Measurements from ENCODE around the gene WHAMM.
"Not testable (repeated sequence)": the region's sequence is repeated elsewhere in the genome, so short reads cannot be mapped to it uniquely, and the experiment has no call there.

The WHAMM gene, protein sequence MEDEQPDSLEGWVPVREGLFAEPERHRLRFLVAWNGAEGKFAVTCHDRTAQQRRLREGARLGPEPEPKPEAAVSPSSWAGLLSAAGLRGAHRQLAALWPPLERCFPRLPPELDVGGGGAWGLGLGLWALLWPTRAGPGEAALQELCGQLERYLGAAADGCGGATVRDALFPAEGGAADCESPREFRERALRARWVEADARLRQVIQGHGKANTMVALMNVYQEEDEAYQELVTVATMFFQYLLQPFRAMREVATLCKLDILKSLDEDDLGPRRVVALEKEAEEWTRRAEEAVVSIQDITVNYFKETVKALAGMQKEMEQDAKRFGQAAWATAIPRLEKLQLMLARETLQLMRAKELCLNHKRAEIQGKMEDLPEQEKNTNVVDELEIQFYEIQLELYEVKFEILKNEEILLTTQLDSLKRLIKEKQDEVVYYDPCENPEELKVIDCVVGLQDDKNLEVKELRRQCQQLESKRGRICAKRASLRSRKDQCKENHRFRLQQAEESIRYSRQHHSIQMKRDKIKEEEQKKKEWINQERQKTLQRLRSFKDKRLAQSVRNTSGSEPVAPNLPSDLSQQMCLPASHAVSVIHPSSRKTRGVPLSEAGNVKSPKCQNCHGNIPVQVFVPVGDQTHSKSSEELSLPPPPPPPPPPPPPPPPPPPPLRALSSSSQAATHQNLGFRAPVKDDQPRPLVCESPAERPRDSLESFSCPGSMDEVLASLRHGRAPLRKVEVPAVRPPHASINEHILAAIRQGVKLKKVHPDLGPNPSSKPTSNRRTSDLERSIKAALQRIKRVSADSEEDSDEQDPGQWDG

DNA sequence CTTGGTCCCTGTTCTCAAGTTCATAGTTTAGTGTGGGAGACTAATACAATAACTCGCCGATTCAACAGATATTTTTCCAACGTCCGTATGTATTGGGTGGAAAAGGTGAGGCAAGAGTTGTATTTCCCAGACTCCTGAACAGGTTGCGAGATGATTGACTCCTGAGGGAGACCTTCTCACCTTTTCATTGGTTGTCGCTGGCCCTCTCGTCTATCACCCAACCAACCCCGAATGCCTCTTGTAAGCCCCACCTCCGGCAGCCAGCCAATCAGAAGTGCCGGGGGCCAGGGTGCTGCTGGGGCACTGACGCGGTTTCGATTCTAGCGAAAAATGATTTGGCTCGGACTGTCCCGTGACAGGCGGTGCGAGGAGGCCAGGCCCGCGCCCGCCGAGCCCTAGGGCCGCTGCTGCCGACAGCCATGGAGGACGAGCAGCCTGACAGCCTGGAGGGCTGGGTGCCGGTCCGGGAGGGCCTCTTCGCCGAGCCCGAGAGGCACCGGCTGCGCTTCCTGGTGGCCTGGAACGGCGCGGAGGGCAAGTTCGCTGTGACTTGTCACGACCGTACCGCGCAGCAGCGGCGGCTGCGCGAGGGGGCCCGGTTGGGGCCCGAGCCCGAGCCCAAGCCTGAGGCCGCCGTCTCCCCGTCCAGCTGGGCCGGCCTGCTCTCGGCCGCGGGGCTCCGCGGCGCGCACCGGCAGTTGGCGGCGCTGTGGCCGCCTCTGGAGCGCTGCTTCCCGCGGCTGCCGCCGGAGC is at the start of gene WHAMM:
Gene WHAMM, plus strand, starts transcription at position 321 of the 753 bp plus-strand sequence. Its CDS starts 99 bp downstream, at position 420.
- peak; percentile 84 to 87 for DNase-seq

DNA sequence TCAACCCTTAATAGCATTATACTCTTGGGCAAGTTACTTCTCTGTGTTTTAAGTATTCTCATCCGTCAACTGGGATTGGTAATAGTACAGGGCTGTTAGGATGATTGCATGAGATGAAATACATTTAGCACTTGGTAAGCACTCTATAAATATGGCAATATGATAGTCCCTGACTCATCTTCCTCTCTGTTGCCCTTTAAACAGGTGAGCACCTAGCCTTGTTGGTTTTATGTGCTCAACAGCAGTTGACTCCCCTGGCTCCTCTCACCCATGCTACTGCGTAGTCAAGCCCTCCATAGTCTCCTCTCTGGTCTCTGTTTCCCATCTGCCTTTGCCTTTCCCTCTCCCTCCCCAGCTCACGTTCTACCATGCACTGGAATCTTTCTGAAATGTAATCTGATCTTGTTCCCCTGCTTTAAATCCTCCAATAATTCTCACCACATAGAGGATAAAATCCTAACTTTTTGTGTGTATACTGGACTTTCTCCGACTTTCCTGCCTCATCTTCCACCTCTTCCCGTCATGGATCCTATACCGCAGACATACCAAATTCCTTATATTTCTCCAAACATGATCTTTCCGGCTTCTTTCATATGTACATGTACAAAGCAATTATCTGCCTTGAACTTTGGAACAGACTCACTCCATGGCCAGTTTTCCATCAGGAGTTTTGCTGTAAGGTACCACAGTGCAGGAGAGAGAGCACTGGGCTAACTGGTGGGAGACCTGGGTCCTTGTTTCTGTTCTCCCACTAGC is 45.9 kb upstream of the WHAMM start:
- no peak for DNase-seq

DNA sequence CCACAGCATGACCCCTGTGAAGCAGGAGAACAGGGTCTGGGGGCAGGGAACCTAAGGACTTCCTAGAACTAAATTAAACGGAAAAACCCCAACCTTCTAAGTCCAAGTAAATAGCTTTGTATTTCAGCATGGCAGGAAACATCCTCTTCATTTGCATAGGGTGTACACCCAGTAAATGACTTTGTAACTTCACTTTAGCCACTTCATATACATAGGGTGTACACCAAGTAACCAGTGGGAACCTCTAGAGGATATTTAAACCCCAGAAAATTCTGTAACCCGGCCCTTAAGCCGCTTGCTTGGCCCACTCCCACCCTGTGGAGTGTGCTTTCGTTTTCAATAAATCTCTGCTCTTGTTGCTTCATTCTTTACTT is 45.3 kb upstream of the WHAMM start:
- DNase-seq, result no peak

DNA sequence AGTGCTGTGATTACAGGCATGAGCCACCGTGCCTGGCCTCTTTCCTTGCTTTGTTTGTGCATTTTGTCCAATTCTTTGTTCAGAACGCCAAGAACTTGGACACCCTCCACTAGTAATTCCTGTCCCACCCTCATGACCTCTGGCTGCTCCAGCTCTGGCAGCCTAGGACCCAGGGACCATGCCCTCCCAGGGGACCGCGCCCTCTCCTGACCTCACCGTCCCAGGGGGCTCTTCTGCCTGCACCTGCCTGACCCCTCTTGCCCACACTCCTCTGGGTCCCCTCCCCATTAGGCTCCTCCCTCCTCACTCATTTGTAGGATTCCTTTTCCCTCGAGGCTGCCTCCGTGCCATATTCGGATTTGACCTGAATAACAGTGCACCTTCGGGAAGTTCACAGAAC is 44.7 kb upstream of the WHAMM start:
- no peak for DNase-seq

DNA sequence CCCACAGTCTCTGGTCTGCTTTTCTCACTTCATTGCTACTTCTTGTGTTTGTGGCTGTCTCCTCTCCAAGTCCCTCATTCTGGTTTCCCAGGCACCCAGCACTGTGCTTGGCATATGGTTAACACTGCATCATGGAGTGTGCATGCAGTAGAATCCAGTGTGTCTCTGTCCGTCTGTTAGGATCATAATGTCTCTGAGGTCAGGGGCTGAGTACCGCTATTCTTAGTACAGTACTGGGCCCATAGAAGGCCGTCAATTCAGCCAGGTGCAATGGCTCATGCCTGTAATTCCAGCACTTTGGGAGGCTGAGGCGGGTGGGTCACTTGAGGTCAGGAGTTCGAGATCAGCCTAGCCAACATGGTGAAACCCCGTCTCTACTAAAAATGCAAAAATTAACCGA is 43.2 kb upstream of the WHAMM start:
- DNase-seq, result not testable (repeated sequence)

DNA sequence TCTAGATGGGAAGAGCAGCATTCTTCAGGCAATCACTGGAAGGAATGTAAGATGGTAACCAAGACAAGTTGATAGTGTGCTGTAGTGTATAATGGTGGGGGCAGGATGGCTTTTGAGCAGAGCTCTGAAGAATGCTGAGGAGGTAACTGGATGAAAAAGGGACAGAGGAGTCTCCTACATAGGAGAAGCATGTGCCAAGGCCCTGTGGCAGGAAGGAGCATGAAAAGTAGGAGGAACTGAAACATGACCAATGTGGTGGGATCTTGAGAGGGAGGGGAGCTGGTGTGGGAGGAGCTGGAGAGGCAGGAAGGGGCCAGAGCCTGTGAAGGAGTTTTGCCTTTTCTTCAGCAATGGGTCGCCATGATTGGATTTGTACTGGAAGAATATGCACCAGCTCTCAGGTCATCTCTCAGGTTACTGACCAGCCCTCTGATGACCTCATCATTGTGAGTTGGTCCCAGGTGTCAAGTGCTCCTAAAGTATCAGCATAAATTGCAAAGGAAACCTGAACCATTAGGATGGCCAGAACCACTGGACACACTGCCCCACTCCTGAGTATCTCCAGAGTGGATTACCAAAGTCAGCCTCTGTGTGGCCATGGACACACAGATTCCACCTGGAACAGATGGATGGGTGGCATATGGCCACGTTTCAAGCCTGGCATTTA is 42.1 kb upstream of the WHAMM start:
- no peak for DNase-seq

DNA sequence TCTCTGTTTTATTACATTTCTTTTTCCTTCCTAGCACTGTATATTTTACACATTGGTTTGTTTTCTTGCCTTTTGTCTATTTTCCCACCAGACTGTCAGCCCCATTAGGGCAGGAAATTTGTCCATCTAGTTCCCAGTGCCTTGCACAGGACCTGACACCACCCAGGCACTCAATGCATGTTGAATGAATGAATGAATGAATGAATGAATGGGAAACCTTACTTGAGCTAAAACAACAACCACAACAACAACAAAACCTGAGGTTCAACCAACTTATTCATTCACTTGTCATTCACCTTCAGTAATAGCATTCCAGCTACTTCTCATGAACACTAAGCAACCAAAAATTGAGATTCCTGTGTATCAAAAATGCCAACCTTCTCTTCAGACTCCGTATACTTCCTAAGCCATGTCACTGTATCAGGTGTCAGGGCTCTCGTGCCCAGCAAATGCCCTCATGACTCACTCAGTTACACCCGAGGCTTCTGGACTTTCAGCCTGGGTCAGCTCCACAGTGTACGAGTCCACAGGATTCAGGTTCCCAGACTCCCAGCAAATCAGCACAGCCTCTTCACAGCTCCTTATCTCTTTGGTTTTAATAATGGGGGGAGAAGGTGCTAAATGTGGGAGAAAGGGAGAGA is 40.9 kb upstream of the WHAMM start:
- no peak for DNase-seq

DNA sequence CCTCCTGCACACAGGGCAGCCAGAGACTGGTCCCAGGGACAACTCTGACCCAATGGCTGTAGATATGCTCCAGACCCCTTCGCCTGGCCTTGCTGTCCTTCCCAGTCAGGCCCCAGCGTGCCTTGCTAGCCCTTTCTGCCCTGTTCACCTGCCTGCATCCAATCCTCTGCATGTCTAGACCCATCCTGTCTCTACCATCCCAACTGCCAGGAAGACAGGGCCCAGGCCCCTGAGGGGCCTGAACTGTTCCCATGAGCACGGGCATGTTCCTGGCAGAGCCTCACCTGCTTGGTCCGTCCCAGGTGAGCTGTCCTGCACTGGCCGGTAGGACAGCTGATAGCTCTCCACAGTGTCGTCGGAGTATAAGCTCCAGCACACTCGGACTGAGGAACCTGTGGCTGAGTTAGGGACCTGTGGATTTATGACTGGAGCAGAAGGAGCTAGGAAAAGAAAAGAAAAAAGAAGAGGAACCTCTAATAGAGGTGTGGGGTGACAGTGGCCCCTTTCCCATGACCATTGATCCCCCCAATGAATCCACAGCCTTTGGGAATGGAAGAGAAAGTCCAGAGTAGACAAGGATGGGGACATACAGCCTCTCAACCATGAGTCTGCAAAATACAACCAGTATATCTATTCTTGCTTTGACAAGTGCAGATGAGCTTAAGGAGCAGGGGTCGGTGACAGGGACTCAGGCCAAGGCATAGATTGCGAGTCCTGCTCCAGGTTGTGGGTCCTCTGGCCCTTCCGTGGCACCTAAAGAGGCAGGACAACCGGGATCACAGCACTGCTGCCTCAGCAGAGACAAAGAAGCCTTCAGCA is 37.4 kb upstream of the WHAMM start:
- no peak for DNase-seq

DNA sequence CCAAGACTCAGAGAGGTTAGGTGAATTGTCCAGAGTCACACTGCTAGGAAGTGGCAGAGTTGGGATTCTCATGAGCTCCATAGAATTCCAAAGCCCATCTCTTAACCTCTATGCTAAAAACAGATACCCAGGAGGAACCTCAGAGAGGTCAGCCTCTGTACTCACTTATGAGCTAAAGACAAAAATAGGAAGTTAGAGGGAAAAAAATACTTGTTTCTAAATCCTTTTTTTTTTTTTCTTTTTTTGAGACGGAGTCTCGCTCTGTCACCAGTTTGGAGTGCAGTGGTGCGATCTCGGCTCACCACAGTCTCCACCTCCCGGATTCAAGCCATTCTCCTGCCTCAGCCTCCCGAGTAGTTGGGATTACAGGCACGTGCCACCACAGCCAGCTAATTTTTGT is 34.9 kb upstream of the WHAMM start:
- no peak for DNase-seq

DNA sequence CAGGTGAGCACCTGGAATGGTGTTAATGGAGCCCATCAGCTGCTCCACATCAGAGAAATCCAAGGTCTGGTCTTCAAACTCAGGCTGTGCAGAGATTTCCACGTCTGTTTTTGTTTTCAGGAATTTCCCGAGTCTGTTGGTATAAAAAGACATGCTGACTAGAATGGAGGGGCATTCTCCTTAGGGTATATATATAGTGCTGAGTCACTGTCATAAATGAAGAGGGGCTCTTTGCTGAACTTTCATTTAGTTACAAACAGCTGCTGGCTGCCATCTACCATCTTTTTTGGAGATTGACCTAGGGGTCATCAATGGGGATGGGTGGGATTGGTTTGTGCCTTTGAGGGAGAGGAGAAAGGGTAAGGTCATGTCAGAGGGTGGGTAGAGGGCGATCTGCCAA is 30.7 kb upstream of the WHAMM start:
- no peak for DNase-seq

DNA sequence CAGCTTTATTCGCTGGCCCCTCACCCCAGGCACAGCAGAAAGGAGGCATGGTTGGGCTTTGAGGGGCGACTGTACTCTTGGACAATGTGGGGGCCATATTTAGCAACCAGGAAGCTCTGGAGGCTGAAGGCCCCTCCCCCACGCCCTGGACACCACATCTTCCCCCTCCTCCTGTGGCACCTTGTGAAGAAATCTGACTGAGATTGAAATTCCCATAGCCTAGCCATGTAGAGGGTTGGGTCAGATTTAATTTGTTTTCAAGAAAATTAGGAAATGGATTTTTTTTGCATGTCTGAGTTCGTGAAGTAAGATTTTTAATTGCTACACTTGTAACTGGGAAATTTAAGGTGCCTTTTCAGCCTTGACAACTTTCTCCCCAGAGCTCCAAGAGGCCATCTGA is 28.1 kb upstream of the WHAMM start:
- DNase-seq, result no peak

DNA sequence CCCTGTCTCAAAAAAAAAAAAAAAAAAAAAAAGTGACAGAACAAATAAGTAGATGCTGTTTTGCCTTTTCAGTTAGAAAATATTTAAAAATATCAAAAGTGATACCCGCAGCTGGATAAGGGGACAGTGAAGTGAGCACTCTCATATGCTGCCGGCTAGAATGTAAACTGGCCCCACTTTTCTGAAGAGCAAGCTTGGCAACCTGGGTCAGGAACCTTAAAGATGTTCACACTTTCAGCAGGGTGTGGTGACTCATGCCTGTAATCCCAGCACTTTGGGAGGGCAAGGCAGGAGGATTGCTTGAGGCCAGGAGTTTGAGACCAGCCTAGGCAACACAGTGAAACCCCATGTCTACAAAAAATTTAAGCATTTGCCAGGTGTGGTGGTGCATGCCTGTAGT is 20.9 kb upstream of the WHAMM start:
- DNase-seq, result no peak

DNA sequence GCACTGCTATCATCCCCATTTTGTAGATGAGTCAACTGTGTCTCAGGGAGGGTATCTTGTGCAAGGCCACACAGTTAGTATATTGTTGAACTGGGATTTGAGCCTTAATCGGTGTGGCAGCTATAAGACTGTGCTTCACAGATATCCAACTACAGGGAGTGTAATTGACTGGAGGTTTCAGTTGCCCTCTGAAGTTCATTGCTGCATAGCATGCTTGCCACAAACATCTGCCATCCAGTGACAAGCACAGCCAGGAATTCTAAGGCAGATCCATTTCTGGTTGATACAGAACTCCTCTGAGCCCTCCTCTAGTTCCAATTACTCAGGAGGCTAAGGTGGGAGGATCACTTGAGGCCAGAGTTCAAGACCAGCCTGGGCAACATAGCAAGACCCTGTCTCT is 19.9 kb upstream of the WHAMM start:
- DNase-seq, result no peak

DNA sequence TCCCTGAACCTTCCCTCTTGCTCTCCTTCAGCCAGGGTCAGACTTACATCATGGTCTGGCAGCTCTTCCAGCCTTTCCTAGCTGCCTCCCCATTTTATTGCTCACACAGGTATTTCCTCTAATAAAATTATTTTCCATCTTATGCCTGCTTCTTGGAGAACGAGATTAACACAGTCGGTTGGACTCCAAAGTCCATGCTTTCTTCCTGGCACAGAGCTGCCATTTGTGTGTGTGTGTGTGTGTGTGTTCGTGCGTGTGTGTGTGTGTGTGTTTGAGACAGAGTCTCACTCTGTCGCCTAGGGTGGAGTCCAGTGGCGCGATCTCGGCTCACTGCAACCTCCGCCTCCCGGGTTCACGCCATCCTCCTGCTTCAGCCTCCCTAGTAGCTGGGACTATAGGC is 19.1 kb upstream of the WHAMM start:
- DNase-seq, result no peak

DNA sequence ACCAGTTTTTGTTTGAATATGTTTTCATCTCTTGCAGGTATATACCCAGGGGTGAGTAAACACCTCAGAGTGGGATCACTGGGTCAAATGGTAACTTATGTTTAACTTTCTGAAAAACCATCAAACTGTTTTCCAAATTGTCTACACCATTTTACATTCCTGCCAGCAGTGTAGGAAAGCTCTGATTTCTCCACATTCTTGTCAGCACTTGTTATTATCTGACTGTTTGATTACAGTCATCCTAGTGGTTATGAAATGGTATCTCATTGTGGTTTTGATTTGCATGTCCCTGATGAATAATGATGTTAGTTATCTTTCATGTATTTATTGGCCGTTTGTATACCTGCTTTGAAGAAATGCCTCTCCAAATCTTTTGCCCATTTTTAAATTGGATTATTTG is 17.4 kb upstream of the WHAMM start:
- DNase-seq, result no peak

DNA sequence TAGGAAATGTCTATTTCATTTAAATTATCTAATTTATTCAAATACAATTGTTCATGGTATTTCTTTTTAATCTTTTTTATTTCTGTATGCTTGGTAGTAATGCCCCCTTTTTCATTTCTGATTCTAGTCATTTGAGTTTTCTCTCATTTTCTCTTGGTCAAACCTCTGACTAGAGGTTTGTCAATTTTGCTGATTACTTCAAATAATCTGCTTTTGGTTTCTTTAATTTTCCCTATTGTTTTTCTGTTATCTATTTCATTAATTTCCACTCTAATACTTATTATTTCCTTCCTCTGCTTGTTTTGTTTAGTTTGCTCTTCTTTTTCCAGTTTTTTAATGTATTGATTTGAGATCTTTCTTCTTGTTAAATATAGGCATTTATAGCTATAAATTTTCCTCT is 15.7 kb upstream of the WHAMM start:
- no peak for DNase-seq

DNA sequence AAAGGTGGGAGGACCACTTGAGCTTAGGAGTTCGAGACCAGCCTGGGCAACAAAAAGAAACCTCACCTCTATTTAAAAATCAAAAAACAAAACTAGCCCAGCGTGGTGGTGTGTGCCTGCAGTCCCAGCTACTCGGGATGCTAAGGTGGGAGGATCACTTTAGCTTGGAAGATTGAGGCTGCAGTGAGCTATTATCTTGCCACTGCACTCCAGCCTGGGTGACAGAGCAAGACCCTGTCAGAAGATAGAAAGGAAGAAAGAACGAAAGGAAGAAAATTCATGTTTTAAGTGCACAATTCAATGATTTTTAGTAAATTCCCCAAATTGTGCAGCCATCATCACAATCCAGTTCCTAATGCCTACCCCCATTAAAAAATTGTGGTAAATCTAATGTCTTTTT is 11.3 kb upstream of the WHAMM start:
- no peak for DNase-seq

DNA sequence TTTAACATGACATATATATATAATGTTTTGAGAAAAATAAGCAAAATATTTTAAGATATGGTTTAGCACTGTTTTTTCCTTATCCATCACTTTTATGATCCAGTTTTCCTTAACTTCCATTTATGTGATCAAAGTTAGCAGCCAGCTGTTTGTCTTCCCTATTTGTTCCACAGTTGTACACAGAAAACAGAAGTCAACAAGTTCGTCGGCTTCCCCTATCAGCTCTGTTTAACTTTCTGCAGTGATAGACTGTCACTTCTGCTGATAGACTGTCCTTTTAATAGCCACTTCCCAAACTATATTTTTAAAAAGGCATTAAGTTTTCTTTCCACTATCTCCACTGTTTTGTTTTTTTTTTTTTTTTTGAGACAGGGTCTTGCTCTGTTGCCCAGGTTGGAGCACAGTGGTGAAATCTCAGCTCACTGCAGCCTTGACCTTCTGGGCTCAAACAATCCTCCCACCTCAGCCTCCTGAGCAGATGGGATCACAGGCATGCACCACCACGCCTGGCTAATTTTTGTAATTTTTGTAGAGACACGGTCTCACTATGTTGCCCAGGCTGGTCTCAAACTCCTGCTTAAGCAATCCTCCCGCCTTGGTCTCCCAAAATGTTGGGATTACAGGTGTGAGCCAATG is 10.8 kb upstream of the WHAMM start:
- DNase-seq, result no peak

DNA sequence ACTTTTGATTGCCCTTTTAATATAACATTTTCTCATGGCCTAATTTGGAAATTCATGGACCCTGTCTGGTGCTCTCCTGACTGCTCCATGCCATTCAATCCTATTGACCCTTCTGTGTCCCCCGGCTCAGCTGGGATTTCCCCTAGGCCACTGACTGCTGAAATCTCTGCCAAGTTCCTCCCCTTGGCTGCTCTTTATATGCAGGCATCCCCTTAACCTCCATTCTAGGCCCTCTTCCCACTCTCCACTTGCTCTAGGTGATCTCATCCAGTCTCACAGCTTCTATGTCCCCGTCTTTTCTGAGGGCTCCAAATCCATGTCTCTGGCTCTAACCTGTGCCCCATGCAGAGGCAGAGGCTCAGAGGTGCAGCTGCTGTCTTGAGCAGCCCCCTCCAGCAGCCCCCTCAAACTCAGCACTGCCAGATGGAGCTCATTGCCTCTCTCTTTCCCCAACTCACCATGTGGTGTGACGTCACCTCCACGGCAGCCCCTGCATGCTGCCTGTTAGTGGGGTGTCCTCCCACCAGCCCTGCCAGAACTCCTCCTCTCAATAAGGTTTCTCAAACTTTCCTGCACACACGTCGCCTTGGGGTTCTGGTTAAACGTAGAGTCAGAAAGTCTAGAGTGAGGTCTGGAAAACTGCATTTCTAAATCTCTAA is 10.1 kb upstream of the WHAMM start:
- DNase-seq, result no peak

DNA sequence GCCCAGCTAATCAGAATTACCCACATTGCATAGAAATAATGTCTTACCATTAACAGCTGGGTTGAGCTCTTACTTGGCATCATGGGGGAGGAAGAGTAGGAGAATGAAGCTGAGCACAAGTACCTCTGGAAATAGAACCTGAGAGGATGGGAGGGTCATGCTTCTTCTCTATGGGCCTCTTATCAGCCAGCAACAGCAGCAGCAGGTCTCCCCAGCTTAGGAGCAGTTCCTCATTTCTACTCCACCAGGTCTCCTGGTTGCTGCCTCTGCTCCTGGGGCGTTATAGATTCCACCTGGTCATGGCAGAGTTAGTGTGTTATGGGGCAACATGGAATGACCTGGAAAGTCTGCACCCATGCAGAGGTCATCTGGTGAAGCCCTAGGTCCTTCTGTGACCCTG is 6.9 kb upstream of the WHAMM start:
- no peak for DNase-seq
